HEK293 (cell line): ENCODE measurements around the gene C6orf89.

ENCODE experiments used
- CTCF ChIA-PET: fragments of 350-600 bp; formaldehyde crosslinking; extraction: SDS; loops from one replicate; lab custom pipeline; 2021; ENCODE audit warnings: antibody characterized with exemption; lab: Yijun Ruan, JAX
- POLR2A ChIA-PET: fragments of 300-600 bp; formaldehyde crosslinking; extraction: SDS; loops from one replicate; lab custom pipeline; 2020; ENCODE audit warnings: antibody characterized with exemption, inconsistent platforms; lab: Yijun Ruan, JAX
- H3K27ac ChIP-seq: fragments of 200-500 bp; sonication (Bioruptor generic); 2 replicates; pipeline ENCODE4 v1.5.1; 2014; ENCODE audit warnings: low read depth, low read length, control low read depth, inconsistent platforms; ENCODE audit errors: extremely low read depth
- H3K36me3 ChIP-seq, 2 experiments: fragments of 200-500 bp in 1 of 2; sonication (Bioruptor generic) in 1 of 2; 1 replicate in 1 of 2; 2 replicates in 1 of 2; pipeline ENCODE4 v1.5.1; 2014 to 2017; ENCODE audit warnings: inconsistent platforms in 2 of 2, low read length in 2 of 2; ENCODE audit not compliant: control insufficient read depth in 2 of 2, insufficient read depth in 1 of 2
- H3K4me1 ChIP-seq: fragments of 200-500 bp; sonication (Bioruptor generic); 2 replicates; pipeline ENCODE4 v1.5.1; 2014; ENCODE audit warnings: mild to moderate bottlenecking, low read length, inconsistent platforms; ENCODE audit not compliant: control insufficient read depth, insufficient read depth
- H3K4me3 ChIP-seq: 2 replicates; pipeline ENCODE4 v1.5.1; 2011; ENCODE audit warnings: low read depth, mild to moderate bottlenecking, control low read depth, low read length, moderate library complexity
- H3K9me3 ChIP-seq: fragments of 200-500 bp; sonication (Bioruptor generic); 2 replicates; pipeline ENCODE4 v1.5.1; 2014; ENCODE audit warnings: low read depth, low read length, inconsistent platforms; ENCODE audit not compliant: control insufficient read depth, insufficient read depth
- KLF1 ChIP-seq: fragments of 450-650 bp; formaldehyde crosslinking; IDR thresholded peaks from 2 replicates; pipeline ENCODE4 v1.5.1; 2016; ENCODE audit warnings: missing biosample characterization, missing genetic modification characterization
- KLF8 ChIP-seq: fragments of 450-650 bp; formaldehyde crosslinking; IDR thresholded peaks from 2 replicates; pipeline ENCODE4 v1.5.1; 2016; ENCODE audit warnings: missing biosample characterization, missing genetic modification characterization
- TRIM28 ChIP-seq: IDR thresholded peaks from 2 replicates; pipeline ENCODE4 v1.6.1; 2011; ENCODE audit warnings: low read length, control low read depth, borderline replicate concordance
- ZFP3 ChIP-seq: fragments of 450-650 bp; formaldehyde crosslinking; IDR thresholded peaks from 2 replicates; pipeline ENCODE4 v1.5.1; 2016; ENCODE audit warnings: low read depth, missing biosample characterization, missing genetic modification characterization
- ZFP69B ChIP-seq: fragments of 450-650 bp; formaldehyde crosslinking; IDR thresholded peaks from 2 replicates; pipeline ENCODE4 v1.5.1; 2016; ENCODE audit warnings: missing biosample characterization, missing genetic modification characterization
- ZNF184 ChIP-seq: fragments of 450-650 bp; IDR thresholded peaks from 2 replicates; pipeline ENCODE4 v1.5.1; 2018; ENCODE audit warnings: missing biosample characterization, mild to moderate bottlenecking, missing genetic modification characterization
- ZNF292 ChIP-seq: fragments of 450-650 bp; formaldehyde crosslinking; IDR thresholded peaks from 2 replicates; pipeline ENCODE4 v1.5.1; 2016; ENCODE audit warnings: low read depth, missing biosample characterization, missing genetic modification characterization, borderline replicate concordance
- ZNF747 ChIP-seq: fragments of 450-650 bp; formaldehyde crosslinking; IDR thresholded peaks from 2 replicates; pipeline ENCODE4 v1.5.1; 2016; ENCODE audit warnings: missing biosample characterization, missing genetic modification characterization
- ZNF76 ChIP-seq: fragments of 450-650 bp; formaldehyde crosslinking; IDR thresholded peaks from 2 replicates; pipeline ENCODE4; 2016; ENCODE audit warnings: low read depth, missing biosample characterization, missing genetic modification characterization, borderline replicate concordance
- ZNF792 ChIP-seq: fragments of 450-650 bp; formaldehyde crosslinking; IDR thresholded peaks from 2 replicates; pipeline ENCODE4 v1.5.1; 2016; ENCODE audit warnings: missing biosample characterization, missing genetic modification characterization
- TF ChIP-seq, protein P1 (sequence below): fragments of 450-650 bp; formaldehyde crosslinking; IDR thresholded peaks from 2 replicates; pipeline ENCODE4 v1.5.1; 2016; ENCODE audit warnings: missing biosample characterization, missing genetic modification characterization
- TF ChIP-seq, protein P2 (sequence below): fragments of 450-650 bp; formaldehyde crosslinking; IDR thresholded peaks from 2 replicates; pipeline ENCODE4 v1.5.1; 2016; ENCODE audit warnings: missing biosample characterization, missing genetic modification characterization
- TF ChIP-seq, protein P3 (sequence below): fragments of 450-650 bp; formaldehyde crosslinking; IDR thresholded peaks from 2 replicates; pipeline ENCODE4 v1.5.1; 2016; ENCODE audit warnings: missing biosample characterization, missing genetic modification characterization
- TF ChIP-seq, protein P4 (sequence below): fragments of 450-650 bp; formaldehyde crosslinking; conservative IDR thresholded peaks from 2 replicates; pipeline ENCODE4 v1.5.1; 2016; ENCODE audit warnings: low read depth, missing biosample characterization, missing genetic modification characterization

The C6orf89 gene

DNA sequence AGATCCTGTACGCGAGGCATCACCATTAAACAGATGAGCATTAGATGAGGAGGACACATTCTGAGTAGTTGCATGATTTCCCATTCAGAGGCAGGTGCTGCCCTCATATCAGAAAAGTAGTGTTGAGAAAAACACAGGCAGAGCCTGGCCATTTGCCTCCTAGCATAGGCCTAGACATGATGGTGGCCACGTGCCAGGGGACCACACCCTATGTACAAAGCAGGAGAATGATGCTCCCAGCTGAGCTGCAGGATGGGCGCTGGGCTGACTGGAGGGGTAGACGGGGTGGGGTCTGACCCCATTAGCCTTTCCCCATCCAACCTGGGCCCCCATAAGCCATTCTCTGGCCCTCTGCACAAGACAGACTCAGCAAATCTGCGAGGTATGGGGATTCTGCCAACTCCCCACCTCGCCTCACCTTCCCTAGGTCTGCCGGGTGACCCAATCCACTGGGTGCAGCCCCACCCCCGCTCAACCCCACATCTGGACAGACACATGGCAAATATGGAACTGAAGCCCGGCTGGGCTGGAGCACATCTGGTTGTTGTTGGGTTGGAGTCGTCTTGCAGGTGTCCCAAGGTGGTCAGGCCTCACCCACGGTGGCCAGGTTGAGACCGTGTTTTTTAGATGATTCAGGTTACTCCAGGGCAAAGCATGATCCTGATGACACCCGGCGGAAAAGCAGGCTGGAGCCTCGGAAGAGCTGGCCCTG, 82.7 kb downstream of the C6orf89 start:
- Histone ChIP-seq H3K36me3 (peaks cover 7 to 65% of the 10 kb centered on the region in 2 experiments; a peak in 1 of 3 replicates), H3K9me3 (no peaks in the 10 kb centered on the region), H3K4me1 (no peaks in the 10 kb centered on the region), H3K27ac (no peak overlapping the region), H3K4me3 (no peak overlapping the region)
- CTCF ChIA-PET: interaction anchor here (1.6 kb wide), 1 partner anchor 50 kb away, joined by 4 read pairs; no protein-coding TSS in a partner anchor
- POLR2A ChIA-PET: interaction anchor here (0.7 to 1.6 kb wide), 2 partner anchors 18 kb away, joined by 3 to 6 read pairs; partner anchors contain the start of gene MTCH1
- TF ChIP-seq KLF1 (tag by site-specific recombination): 0 out of 2 replicates have a peak, but pooled peaks have one; percentile 37
- TF ChIP-seq, protein P1, sequence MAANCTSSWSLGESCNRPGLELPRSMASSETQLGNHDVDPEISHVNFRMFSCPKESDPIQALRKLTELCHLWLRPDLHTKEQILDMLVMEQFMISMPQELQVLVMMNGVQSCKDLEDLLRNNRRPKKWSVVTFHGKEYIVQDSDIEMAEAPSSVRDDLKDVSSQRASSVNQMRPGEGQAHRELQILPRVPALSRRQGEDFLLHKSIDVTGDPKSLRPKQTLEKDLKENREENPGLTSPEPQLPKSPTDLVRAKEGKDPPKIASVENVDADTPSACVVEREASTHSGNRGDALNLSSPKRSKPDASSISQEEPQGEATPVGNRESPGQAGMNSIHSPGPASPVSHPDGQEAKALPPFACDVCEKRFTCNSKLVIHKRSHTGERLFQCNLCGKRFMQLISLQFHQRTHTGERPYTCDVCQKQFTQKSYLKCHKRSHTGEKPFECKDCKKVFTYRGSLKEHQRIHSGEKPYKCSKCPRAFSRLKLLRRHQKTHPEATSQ (tag by site-specific recombination): no peak

DNA sequence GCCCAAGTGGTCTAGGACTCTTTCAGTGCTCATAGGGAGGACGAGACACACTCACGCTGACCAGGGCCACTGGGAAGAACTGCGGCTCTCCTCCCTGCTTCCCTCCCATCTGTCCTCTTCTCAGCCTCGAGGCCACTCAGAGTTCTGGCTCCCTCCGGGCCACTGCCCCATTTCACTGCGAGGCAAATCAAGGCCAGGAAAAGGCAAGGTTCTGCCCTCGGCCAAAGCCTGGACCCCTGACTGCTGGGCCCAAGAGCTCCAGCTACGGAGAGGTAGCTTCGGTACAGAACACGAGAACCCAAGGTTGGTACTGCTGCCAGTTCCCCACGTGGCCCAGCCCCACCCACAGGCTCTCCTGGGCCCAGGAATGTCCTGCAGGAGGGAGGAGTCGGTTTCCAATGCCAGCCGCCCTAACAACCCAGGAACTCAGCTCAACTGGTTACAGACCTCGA, 83.5 kb downstream of the C6orf89 start:
- Histone ChIP-seq H3K4me3 (no peak overlapping the region), H3K4me1 (no peaks in the 10 kb centered on the region), H3K9me3 (no peaks in the 10 kb centered on the region), H3K27ac (no peak overlapping the region)
- ChIA-PET CTCF (interaction anchor here (1.6 kb wide), 1 partner anchor 49 kb away, joined by 4 read pairs; no protein-coding TSS in a partner anchor), POLR2A (interaction anchor here (1.6 kb wide), 1 partner anchor 17 kb away, joined by 6 read pairs; the partner anchor contains the start of gene MTCH1)
- TF ChIP-seq, protein P2, sequence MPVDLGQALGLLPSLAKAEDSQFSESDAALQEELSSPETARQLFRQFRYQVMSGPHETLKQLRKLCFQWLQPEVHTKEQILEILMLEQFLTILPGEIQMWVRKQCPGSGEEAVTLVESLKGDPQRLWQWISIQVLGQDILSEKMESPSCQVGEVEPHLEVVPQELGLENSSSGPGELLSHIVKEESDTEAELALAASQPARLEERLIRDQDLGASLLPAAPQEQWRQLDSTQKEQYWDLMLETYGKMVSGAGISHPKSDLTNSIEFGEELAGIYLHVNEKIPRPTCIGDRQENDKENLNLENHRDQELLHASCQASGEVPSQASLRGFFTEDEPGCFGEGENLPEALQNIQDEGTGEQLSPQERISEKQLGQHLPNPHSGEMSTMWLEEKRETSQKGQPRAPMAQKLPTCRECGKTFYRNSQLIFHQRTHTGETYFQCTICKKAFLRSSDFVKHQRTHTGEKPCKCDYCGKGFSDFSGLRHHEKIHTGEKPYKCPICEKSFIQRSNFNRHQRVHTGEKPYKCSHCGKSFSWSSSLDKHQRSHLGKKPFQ (tag by site-specific recombination): no peak
- TF ChIP-seq, protein P3, sequence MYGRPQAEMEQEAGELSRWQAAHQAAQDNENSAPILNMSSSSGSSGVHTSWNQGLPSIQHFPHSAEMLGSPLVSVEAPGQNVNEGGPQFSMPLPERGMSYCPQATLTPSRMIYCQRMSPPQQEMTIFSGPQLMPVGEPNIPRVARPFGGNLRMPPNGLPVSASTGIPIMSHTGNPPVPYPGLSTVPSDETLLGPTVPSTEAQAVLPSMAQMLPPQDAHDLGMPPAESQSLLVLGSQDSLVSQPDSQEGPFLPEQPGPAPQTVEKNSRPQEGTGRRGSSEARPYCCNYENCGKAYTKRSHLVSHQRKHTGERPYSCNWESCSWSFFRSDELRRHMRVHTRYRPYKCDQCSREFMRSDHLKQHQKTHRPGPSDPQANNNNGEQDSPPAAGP (tag by site-specific recombination): no peak
- no peak for TF ChIP-seq ZNF184 (tag by site-specific recombination)
- TF ChIP-seq ZNF292 (tag by site-specific recombination): no peak
- no peak for TF ChIP-seq ZNF747 (tag by site-specific recombination)
- TF ChIP-seq KLF8: no peak
- TF ChIP-seq ZFP3 (tag by site-specific recombination): no peak
- no peak for TF ChIP-seq ZNF76 (tag by site-specific recombination)
- TF ChIP-seq TRIM28: no peak
- TF ChIP-seq ZFP69B (tag by site-specific recombination): no peak
- no peak for TF ChIP-seq ZNF792 (tag by site-specific recombination)
- TF ChIP-seq, protein P4, sequence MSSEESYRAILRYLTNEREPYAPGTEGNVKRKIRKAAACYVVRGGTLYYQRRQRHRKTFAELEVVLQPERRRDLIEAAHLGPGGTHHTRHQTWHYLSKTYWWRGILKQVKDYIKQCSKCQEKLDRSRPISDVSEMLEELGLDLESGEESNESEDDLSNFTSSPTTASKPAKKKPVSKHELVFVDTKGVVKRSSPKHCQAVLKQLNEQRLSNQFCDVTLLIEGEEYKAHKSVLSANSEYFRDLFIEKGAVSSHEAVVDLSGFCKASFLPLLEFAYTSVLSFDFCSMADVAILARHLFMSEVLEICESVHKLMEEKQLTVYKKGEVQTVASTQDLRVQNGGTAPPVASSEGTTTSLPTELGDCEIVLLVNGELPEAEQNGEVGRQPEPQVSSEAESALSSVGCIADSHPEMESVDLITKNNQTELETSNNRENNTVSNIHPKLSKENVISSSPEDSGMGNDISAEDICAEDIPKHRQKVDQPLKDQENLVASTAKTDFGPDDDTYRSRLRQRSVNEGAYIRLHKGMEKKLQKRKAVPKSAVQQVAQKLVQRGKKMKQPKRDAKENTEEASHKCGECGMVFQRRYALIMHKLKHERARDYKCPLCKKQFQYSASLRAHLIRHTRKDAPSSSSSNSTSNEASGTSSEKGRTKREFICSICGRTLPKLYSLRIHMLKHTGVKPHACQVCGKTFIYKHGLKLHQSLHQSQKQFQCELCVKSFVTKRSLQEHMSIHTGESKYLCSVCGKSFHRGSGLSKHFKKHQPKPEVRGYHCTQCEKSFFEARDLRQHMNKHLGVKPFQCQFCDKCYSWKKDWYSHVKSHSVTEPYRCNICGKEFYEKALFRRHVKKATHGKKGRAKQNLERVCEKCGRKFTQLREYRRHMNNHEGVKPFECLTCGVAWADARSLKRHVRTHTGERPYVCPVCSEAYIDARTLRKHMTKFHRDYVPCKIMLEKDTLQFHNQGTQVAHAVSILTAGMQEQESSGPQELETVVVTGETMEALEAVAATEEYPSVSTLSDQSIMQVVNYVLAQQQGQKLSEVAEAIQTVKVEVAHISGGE (tag by site-specific recombination): no peak
- TF ChIP-seq, all 188 proteins: peak for 0
- H3K36me3 ChIP-seq: peaks cover 13 to 74% of the 10 kb centered on the region in 2 experiments; a peak in 2 of 3 replicates
